ENCODE results near the gene GFI1B.

GFI1B gene

GRCh38 chr9:133014696-133015095 is 36.2 kb downstream of the GFI1B start:
- no peak for DNase-seq

- peak in 3 of 5 donors; percentile 13 to 60 (median 26) for DNase-seq
These were observed 44.8 kb downstream of the GFI1B start for GRCh38 chr9:133023117-133023890.

DNA sequence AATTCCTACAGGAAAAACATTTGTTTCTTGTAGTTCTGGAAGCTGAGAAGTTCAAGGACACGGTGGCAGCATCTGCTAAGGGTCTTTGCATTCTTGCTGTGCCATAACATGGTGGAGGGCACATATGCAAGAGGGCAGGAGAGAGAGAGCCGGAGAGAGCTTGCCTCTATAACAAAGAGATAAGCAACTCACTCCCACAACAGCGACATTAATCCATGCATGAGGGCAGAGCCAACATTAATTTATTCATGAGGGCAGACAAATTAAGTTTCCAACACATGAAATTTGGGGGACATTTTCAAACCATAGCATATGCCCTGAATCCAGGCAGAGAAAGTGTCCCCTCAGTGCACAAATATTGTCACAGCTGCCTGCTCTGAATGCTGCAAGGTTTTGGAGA is 47.9 kb downstream of the GFI1B start:
- DNase-seq = no peak

DNA sequence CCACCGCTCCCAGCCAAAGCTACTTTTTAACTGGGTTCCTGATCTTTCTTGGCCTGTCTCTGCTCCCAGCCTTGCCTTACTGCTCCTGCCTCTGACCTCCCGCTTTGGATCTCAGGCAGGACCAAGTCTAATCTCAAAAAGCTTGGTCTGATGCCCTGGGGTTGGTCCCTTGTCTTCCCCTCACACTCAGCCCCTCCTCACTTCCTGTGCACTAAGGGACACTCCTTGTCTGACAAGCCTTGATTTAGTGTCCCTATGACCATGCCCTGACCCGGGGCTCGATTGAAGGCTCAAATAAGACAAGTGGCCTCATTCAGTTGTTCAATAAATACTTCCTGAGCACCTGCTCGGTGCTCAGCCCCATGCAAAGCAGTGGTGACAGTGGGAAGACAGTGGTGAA is 48.6 kb downstream of the GFI1B start:
- no peak for DNase-seq

- no peak for DNase-seq
These were observed 49.7 kb downstream of the GFI1B start for GRCh38 chr9:133028221-133028620.

- DNase-seq = peak in 1 of 5 donors; percentile 7
These were observed 51.5 kb downstream of the GFI1B start for GRCh38 chr9:133029994-133030316.

GRCh38 chr9:133030317-133031129 is 52.0 kb downstream of the GFI1B start, which contains the start of gene GTF3C5:
Gene GTF3C5 (plus strand): TSS chr9:133030997. CDS start chr9:133031012, 15 bp downstream.
- peak; percentile 84 to 98 (median 88) for DNase-seq

DNA sequence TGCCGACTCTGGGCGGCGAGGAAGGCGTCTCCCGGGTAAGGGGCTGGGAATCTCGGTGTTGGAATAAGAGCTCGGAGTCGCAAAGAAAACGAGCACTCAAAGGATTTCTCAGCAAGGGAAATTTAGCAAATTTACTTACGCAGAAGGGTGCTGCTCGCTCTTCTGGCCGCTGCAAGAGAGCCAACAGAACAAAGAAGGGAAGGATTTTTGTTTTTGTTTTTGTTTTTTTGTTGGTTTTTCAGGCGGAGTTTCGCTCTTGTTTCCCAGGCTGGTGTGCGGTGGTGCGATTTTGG is 52.6 kb downstream of the GFI1B start:
- DNase-seq = no peak

DNA sequence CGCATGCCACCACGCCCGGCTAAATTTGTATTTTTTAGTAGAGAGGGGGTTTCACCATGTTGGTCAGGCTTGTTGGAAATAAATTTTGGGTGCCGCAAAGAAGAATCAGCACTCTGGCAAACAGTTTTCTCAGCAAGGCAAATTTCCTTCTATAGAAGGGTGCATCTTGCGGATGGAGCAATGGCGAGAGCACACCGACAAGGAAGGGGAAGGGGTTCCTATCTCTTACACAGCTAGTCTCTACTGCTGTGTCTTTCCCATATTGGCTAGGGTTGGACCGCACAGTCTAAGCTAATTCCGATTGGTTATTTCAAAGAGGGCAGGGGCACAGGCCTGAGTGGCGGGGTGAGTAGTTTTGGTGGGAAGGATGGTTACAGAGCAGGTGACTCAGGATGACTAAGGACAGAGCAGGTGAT is 53.0 kb downstream of the GFI1B start:
- DNase-seq = no peak

DNA sequence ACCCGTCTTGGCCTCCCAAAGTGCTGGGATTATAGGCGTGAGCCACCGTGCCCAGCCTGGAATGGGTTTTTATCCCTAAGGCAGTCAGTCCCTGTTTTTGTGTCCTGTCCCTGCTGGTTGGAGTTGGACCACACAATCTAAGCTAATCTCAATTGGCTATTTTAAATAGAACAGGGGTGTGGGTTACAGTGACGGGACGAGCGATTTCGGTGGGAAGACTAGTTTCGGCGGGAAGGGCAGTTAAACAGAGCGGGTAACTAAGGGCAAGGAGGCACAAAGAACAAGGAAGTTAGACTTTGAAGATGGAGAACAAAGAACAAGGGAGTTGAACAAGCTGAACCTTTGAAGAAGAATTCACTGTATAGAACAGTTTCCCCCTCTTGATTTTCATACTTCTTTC is 53.7 kb downstream of the GFI1B start:
- DNase-seq = no peak

- DNase-seq = no peak
These were observed 57.2 kb downstream of the GFI1B start for GRCh38 chr9:133035669-133036068.

DNA sequence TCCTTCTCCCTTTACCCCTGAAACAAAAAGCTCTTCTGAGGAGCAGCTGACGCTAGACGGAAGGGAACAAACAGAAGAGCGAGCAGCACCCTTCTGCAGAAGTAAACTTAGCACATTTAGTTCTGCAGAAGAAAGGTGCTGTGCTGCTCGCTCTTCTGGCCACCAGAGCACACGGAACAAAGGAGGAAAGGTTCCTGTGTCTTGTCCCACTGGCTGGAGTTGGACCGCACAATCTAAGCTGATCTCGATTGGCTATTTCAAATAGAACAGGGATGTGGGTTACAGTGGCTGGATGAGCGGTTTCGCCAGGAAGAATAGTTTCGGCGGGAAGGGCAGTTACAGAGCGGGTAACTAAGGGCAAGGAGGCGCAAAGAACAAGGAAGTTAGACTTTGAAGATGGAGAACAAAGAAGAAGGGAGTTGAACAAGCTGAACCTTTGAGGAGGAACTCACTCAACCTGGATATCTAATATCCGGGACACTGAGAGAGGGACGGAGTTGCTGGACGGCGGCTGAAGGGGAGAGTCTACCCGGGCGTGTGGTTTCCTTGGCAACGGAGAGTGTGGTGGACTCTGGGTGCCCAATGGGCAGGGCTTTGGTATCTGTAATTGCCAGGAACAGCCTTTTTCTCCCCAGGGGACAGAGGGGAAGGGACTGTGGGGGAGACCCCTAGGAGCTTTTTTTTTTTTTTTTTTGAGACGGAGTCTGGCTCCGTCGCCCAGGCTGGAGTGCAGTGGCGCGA is 59.5 kb downstream of the GFI1B start:
- no peak for DNase-seq

- DNase-seq = peak in 2 of 5 donors; percentile 15
These were observed 62.5 kb downstream of the GFI1B start for GRCh38 chr9:133040892-133041479.

Data from T-helper 1 cell (primary cell).